ENCODE measurements around the gene CACNA2D3. TPM values are rescaled to one million over a fixed set of nuclear protein-coding genes. Genes with fewer than 3 reads are reported as not detected.

Gene CACNA2D3
- polyA plus RNA-seq, 2 of the 4 experiments (the other 2 are of a cell fraction) = 0.04 to 0.05 TPM

DNA sequence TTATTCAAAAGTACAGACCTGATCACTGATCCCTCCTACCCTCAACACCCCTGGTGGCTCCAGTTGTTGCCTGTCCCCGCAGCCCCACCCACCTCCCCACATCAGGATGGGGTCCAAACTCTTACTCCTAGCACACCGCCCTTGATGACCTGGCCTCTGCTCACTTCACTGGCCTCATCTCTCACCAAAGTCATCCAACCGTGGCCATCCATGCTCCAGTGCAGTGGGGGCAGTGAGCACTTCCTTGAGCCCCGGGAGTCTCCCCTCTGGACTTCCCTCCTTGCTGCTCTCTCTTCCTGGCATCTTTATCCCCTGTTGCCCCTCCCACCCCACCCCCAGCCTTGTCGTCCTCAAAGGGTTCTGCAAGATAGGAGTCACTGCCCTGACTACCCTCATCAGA is 191.1 kb downstream of the CACNA2D3 start:
- H3K4me3 ChIP-seq = no peak overlapping the region
- no peak for DNase-seq (ENCODE audit: low read depth in 1 of 2, low spot score in 1 of 2)
- H3K4me2 ChIP-seq = no peak overlapping the region
- WGBS (ENCODE audit: missing lambda C conversion rate) = 0% methylated on average over 5 of the region's 5 CpGs
- POLR2A ChIA-PET = no interaction called here
- no peak overlapping the region for H3K27ac ChIP-seq
- ATAC-seq = no peak
- no peaks in the 10 kb centered on the region for H3K4me1 ChIP-seq
- H3K9me3 ChIP-seq = no peaks in the 10 kb centered on the region
- CTCF ChIA-PET = no interaction called here
- FAIRE-seq = no peak
- TF ChIP-seq EHMT2 (IDR thresholded peaks at IDR 0.05; ENCODE audit: low read depth) (no peak), ESRRA (IDR thresholded peaks at IDR 0.05; ENCODE audit: borderline replicate concordance, low read length) (no peak), SMC3 (IDR thresholded peaks at IDR 0.05) (no peak), NPAS2 (CRISPR knock-in tag; IDR thresholded peaks at IDR 0.05; ENCODE audit: borderline replicate concordance) (no peak), RFX5 (IDR thresholded peaks at IDR 0.05) (no peak), RAD21 (conservative IDR thresholded peaks at IDR 0.05 in 1 of 2, IDR thresholded peaks at IDR 0.05 in 1 of 2) (no peak), NFE2L2 (conservative IDR thresholded peaks at IDR 0.05; ENCODE audit: low read length) (no peak), FOSL2 (IDR thresholded peaks at IDR 0.05) (no peak), FOSL2 (CRISPR knock-in tag; IDR thresholded peaks at IDR 0.05) (no peak), PHF8 (IDR thresholded peaks at IDR 0.05; ENCODE audit: borderline replicate concordance, low read depth) (no peak), MAZ (IDR thresholded peaks at IDR 0.05; ENCODE audit: borderline replicate concordance, low read depth, low read length) (no peak), TFCP2L1 (CRISPR knock-in tag; IDR thresholded peaks at IDR 0.05) (no peak), CBX8 (IDR thresholded peaks at IDR 0.05) (no peak), ZFP36 (IDR thresholded peaks at IDR 0.05; ENCODE audit: borderline replicate concordance, partially characterized antibody) (no peak), BHLHE40 (IDR thresholded peaks at IDR 0.05; ENCODE audit: low read depth, low read length) (no peak), HDAC2 (IDR thresholded peaks at IDR 0.05) (no peak), NR3C1 (IDR thresholded peaks at IDR 0.05) (no peak), RCOR1 (IDR thresholded peaks at IDR 0.05; ENCODE audit: low read depth, low read length) (no peak), GATA3 (IDR thresholded peaks at IDR 0.05; ENCODE audit: borderline replicate concordance) (no peak)
- TF ChIP-seq, protein P1, sequence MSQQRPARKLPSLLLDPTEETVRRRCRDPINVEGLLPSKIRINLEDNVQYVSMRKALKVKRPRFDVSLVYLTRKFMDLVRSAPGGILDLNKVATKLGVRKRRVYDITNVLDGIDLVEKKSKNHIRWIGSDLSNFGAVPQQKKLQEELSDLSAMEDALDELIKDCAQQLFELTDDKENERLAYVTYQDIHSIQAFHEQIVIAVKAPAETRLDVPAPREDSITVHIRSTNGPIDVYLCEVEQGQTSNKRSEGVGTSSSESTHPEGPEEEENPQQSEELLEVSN (IDR thresholded peaks at IDR 0.05; ENCODE audit: borderline replicate concordance, low read depth) = no peak
- TF ChIP-seq, protein P2, sequence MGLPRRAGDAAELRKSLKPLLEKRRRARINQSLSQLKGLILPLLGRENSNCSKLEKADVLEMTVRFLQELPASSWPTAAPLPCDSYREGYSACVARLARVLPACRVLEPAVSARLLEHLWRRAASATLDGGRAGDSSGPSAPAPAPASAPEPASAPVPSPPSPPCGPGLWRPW (IDR thresholded peaks at IDR 0.05) = no peak

DNA sequence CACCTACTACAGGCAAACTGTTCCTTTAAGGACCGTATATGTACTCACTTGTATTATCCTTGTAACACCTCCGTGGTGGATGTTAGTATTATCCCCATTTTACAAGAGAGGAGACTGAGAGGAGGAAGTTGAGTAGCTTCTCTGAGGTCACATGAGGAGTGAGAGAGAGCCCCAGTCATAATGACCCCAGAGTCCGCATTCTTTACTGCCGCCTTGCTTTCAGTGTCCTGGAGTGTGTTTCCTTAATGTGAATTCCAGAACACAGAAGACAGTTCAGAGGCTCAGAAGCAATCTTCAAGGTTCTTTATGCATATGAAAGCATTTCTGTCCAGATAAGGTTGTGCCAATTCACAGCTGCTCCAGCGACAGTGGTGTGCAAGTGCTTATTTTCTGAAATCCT is 199.2 kb downstream of the CACNA2D3 start:
- Histone ChIP-seq H3K4me3 (no peak overlapping the region), H3K27ac (no peak overlapping the region), H3K4me2 (no peak overlapping the region), H3K4me1 (no peaks in the 10 kb centered on the region), H3K9me3 (no peaks in the 10 kb centered on the region)
- CTCF ChIA-PET = no interaction called here
- ATAC-seq (no peak), DNase-seq (ENCODE audit: low read depth in 1 of 2, low spot score in 1 of 2) (no peak), FAIRE-seq (no peak)
- WGBS (ENCODE audit: missing lambda C conversion rate) = 46% methylated on average over 5 of the region's 5 CpGs
- POLR2A ChIA-PET = no interaction called here
- TF ChIP-seq JUN (IDR thresholded peaks at IDR 0.05) = no peak
- TF ChIP-seq RAD21 (conservative IDR thresholded peaks at IDR 0.05 in 1 of 2, IDR thresholded peaks at IDR 0.05 in 1 of 2) = no peak
- TF ChIP-seq JUNB (IDR thresholded peaks at IDR 0.05) = no peak
- no peak for TF ChIP-seq CHD2 (IDR thresholded peaks at IDR 0.05; ENCODE audit: low read length, partially characterized antibody)
- no peak for TF ChIP-seq ZSCAN20 (CRISPR knock-in tag; IDR thresholded peaks at IDR 0.05)
- TF ChIP-seq EP300 (IDR thresholded peaks at IDR 0.05) = no peak
- TF ChIP-seq, protein P3, sequence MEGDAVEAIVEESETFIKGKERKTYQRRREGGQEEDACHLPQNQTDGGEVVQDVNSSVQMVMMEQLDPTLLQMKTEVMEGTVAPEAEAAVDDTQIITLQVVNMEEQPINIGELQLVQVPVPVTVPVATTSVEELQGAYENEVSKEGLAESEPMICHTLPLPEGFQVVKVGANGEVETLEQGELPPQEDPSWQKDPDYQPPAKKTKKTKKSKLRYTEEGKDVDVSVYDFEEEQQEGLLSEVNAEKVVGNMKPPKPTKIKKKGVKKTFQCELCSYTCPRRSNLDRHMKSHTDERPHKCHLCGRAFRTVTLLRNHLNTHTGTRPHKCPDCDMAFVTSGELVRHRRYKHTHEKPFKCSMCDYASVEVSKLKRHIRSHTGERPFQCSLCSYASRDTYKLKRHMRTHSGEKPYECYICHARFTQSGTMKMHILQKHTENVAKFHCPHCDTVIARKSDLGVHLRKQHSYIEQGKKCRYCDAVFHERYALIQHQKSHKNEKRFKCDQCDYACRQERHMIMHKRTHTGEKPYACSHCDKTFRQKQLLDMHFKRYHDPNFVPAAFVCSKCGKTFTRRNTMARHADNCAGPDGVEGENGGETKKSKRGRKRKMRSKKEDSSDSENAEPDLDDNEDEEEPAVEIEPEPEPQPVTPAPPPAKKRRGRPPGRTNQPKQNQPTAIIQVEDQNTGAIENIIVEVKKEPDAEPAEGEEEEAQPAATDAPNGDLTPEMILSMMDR (IDR thresholded peaks at IDR 0.05) = no peak
- no peak for TF ChIP-seq MAFK (IDR thresholded peaks at IDR 0.05; ENCODE audit: partially characterized antibody)
- no peak for TF ChIP-seq POLR2AphosphoS2 (conservative IDR thresholded peaks at IDR 0.05; ENCODE audit: low read length)
- TF ChIP-seq KDM5A (IDR thresholded peaks at IDR 0.05) = no peak
- no peak for TF ChIP-seq BHLHE40 (IDR thresholded peaks at IDR 0.05; ENCODE audit: low read depth, low read length)
- no peak for TF ChIP-seq HOXA7 (CRISPR knock-in tag; IDR thresholded peaks at IDR 0.05)
- no peak for TF ChIP-seq EHF (CRISPR knock-in tag; IDR thresholded peaks at IDR 0.05)
- TF ChIP-seq MYC (IDR thresholded peaks at IDR 0.05; ENCODE audit: borderline replicate concordance, low read length) = no peak
- no peak for TF ChIP-seq NFE2L2 (conservative IDR thresholded peaks at IDR 0.05; ENCODE audit: low read length)
- TF ChIP-seq, protein P4, sequence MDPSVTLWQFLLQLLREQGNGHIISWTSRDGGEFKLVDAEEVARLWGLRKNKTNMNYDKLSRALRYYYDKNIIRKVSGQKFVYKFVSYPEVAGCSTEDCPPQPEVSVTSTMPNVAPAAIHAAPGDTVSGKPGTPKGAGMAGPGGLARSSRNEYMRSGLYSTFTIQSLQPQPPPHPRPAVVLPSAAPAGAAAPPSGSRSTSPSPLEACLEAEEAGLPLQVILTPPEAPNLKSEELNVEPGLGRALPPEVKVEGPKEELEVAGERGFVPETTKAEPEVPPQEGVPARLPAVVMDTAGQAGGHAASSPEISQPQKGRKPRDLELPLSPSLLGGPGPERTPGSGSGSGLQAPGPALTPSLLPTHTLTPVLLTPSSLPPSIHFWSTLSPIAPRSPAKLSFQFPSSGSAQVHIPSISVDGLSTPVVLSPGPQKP (IDR thresholded peaks at IDR 0.05; ENCODE audit: low read depth, low read length) = no peak

Data from A549 (cell line).